GM21526 (cell line): Measurements from ENCODE around the gene PDE12.

ENCODE experiments used
- ATAC-seq: cut with Tn5 transposase; IDR thresholded peaks from one replicate; pipeline ENCODE4 v1.9.1; 2021; ENCODE audit warnings: moderate library complexity; ENCODE audit not compliant: unreplicated experiment, low FRiP score

PDE12 gene

GRCh38 chr3:57555738-57556458, at the start of gene PDE12:
TSS of gene PDE12 (plus strand) at chr3:57556274. CDS start at chr3:57556380, 106 bp downstream.
- peak; percentile 81 for ATAC-seq

- ATAC-seq: no peak
Measured at GRCh38 chr3:57512166-57512565, 43.9 kb upstream of the PDE12 start.

GRCh38 chr3:57518276-57518915, 37.7 kb upstream of the PDE12 start:
- no peak for ATAC-seq

DNA sequence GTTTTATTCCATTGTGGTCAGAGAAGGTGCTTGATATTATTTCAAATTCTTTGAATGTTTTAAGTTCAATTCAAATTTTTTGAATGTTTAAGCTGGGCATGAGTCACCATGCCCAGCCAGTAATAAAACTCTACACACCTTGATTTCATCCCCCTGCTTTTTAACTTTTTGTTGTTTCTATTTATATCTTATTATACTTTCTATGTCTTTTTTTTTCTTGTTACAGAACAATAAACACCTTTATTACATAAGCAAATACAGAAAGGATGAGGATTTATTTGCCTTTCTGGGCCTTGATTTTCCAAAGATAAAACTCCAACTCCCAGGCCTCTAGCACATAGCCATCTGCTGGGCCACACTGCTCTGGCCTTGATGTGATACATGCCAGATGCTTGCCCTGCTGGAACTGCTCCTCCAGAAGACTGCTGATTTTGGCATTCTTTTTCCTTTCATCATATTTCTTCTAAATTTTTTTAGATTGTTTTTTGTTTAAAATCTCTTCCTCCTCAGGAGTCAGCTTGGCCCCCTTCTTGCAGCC, 25.9 kb upstream of the PDE12 start:
- ATAC-seq: no peak

- ATAC-seq: no peak
Measured at GRCh38 chr3:57538465-57538864, 17.6 kb upstream of the PDE12 start.

DNA sequence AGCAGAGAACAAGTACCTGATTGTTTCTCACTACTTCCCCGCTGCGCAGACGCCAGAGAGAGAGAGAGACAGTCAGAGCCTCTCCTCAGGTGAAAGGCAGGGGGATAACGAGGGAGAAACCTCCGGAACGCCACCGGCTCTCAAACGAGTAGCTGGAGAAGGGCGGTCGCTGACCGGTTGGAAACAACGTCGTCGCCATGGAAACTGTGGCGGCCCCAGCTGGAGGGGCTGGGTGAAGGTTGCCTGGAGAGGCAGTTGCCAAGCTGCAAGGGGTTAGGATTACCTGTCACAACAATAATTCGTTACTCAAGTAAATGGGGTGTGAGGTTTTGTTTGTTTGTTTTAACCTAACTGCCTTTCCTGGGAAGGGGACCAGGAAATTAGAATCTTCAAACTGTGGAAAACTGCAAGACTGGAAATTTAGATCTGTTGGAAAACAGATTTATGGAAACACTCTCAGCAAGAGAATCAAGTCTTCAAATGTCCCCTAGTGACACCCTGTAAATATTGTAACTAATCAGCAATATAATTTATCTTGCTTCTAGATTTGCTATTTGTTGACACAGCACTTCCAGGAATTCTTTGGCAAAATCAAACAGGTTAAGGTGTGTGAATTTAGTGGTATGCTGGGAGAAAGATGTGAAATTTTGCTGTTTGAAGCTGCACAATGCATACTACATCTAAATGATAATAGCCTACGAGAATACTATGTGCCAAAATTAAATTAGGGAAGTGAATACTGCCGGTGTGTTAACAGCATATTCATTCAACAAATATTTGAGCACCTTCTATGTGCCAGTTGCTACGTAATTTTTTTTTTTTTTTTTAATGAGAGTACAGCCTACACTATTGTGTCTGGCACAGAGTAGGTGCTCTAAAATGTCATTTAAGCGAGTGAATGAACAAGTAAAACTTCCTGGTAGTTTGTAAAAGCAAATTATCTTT, 11.6 kb upstream of the PDE12 start, which contains the start of gene DNAH12:
Gene DNAH12, minus strand, starts transcription at position 164 of the 945 bp plus-strand sequence. CDS start 1,474 bp downstream, outside the sequence.
- no peak for ATAC-seq

- no peak for ATAC-seq
Measured at GRCh38 chr3:57545636-57546268, 10.3 kb upstream of the PDE12 start.

DNA sequence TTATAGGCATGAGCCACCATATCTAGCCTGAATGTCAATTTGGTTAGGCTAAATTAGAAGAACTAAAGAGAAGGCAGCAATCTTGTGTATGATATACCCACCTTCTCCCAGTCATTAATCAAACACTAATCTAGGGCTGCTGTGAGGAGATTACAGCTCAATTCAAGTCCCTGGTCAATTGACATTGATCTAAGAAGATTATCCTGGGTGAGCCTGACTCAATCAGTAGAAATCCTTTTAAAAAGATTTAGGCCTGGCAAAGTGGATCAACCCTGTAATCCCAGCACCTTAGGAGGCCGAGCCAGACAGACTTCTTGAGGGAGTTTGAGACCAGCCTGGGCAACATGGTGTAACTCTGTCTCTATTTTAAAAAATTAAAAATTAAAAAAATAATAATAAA, 9.5 kb upstream of the PDE12 start:
- no peak for ATAC-seq

GRCh38 chr3:57555306-57555705, 768 bp upstream of the PDE12 start:
- no peak for ATAC-seq

DNA sequence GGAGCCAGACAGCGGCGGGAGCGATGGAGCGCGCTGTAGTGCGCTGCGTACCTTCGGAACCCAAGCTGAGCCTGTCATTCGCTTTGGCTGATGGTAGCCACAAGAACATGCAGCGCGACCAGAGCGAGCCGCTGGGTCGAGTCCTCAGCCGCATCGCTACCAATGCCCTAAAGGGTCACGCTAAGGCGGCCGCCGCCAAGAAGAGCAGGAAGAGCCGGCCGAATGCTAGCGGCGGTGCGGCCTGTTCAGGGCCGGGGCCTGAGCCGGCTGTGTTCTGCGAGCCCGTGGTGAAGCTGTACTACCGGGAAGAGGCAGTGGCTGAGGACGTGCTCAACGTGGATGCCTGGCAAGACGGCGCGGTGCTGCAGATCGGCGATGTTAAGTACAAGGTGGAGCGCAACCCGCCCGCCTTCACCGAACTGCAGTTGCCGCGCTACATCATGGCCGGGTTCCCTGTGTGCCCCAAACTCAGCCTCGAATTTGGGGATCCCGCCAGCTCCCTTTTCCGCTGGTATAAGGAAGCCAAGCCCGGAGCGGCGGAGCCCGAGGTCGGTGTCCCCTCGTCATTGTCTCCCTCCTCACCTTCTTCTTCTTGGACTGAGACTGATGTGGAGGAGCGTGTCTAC, 498 bp downstream of the PDE12 start:
- peak; percentile 12 for ATAC-seq

- peak; percentile 38 for ATAC-seq
Measured at GRCh38 chr3:57557085-57557537, 1.0 kb downstream of the PDE12 start.

DNA sequence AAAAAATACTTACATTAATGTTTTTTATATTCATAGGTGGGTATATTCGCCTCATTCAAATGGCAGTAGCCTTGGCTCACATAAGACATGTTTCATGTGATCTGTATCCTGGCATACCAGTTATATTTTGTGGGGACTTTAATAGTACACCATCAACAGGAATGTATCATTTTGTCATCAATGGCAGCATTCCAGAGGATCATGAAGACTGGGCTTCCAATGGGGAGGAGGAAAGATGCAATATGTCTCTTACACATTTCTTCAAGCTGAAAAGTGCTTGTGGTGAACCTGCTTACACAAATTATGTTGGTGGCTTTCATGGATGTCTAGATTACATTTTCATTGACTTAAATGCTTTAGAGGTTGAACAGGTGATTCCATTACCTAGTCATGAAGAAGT, 3.5 kb downstream of the PDE12 start:
- no peak for ATAC-seq

DNA sequence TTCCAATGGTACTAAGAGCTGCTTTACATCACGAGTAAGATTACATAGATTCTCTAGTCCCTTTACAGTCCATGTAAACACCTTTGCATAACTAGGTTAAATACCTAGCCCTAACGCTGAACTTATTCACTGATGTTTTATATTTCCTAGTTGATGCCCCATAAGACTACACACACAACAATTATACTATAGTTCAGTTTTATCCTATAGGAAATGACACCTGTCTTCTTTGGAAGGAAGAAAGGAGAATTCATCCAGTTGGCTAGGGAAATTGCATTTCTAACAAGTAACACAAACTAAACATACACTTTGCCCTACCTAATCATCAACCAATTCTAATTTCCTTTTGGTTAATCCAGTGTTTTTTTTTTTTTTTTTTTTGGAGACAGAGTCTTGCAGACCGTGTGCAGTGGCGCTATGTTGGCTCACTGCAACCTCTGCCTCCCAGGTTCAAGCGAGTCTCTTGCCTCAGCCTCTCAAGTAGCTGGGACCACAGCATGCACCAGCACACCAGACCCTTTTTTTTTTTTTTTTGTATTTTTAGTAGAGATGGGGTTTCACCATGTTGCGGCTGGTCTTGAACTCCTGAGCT, 13.9 kb downstream of the PDE12 start:
- ATAC-seq: no peak

DNA sequence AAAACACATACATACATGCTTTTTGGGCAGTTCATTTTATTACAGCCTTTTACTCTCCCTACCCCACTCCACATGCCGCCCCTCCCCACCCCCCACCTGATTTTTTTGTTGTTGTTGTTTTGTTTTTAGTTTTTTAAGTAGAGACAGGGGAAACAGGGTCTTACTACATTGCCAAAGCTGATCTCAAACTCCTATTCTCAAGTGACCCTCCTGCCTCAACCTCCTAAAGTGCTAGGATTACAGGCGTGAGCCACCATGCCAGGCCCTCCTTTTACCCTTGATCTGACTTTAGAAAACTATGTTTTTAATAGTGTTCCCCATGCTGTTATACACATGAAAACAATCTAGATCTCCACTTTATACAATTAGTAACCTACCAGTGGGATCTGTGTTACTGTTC, 14.8 kb downstream of the PDE12 start:
- ATAC-seq: no peak

DNA sequence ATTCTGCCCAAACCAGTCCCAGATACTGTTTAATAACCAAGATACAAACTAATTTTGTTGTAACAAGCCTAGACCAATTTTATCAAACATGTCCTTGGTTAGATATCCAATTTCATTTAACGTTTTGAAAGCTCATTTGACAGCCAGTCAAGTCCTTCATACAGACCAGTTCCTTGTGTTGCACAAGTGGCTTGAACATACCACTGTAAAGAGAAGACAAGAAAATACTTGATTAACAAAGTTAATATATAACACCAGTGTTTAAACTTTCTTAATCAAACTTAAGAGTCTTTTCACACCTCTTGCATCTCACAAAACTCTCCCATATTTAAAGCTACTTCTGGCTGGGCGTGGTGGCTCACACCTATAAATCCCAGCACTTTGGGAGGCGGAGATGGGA, 16.0 kb downstream of the PDE12 start:
- ATAC-seq: no peak

DNA sequence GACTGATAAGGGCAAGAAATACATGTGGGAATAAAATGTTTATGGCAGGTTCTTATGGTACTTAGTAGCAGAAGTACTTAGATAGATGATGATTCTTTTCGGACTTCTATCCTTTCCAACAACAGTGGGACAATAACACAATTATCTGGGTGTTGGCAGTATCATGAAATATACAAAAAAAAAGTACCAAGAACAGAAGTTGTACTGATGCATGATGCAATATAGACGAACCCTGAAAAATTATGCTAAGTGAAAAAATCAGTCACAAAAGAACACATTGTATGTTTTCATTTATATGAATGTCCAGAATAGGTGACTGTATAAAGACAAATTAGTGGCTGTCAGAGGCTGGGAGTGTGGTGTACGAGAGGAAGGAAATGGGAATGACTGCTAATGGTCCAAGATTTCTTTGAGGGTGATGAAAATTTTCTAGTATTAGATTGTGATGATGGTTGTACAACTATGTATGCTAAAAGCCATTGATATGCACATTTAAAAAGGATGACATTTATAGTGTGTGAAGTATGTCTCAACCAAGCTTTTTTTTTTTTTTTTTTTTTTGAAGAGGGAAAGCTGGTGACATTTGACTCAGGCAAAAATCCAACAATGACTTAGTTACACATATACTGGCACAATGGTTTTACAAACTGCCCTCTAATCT, 20.0 kb downstream of the PDE12 start:
- ATAC-seq: no peak

DNA sequence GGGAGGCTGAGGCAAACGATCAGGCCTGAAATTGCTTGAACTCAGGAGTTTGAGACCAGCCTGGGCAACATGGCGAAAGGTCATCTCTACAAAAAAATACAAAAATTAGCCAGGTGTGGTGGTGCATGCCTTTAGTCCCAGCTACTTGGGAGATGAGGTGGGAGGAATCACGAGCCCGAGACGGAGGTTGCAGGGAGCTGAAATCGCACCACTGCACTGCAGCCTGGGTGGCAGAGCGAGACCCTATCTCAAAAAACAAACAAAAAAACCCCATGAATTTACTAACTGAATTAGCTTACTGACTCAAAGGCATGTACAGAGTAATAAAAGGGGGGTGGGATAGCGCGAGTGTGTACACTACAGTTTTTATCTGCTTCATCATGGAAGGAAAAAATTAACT, 21.7 kb downstream of the PDE12 start:
- ATAC-seq: no peak

- ATAC-seq: no peak
Measured at GRCh38 chr3:57582474-57583168, 26.5 kb downstream of the PDE12 start.
